NCI-H345 treated with DMSO at 0.1 percent for 48 hours (cell line): ENCODE measurements around the gene TSPAN8.
"Not testable (repeated sequence)": the region's sequence is repeated elsewhere in the genome, so short reads cannot be mapped to it uniquely, and the experiment has no call there.

Experiments used
- DNase-seq: peaks from one replicate; lab custom pipeline; 2025; ENCODE audit not compliant: unreplicated experiment; lab: John Stamatoyannopoulos, UW

The TSPAN8 gene

GRCh38 chr12:71164568-71165197 is 6.9 kb upstream of the TSPAN8 start:
- no peak for DNase-seq

DNA sequence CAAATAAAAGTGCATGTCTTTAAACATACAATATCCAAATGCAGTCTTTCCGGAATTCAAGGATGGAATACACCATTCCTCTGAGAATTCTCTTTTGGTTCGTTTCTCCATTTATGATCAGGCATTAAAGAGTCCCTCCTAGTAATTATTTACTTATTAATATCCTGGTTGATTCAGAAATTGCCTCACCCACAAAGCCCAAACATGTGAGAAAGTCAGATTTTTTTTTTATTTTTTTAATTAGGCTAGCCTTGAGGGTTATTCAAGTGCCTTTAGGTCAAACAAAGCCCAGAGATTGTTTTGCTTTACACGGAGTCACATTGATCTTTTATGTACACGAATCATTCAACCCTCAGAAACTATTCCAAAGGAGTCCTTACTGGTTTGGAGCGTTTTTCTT is 6.4 kb upstream of the TSPAN8 start:
- DNase-seq: no peak

DNA sequence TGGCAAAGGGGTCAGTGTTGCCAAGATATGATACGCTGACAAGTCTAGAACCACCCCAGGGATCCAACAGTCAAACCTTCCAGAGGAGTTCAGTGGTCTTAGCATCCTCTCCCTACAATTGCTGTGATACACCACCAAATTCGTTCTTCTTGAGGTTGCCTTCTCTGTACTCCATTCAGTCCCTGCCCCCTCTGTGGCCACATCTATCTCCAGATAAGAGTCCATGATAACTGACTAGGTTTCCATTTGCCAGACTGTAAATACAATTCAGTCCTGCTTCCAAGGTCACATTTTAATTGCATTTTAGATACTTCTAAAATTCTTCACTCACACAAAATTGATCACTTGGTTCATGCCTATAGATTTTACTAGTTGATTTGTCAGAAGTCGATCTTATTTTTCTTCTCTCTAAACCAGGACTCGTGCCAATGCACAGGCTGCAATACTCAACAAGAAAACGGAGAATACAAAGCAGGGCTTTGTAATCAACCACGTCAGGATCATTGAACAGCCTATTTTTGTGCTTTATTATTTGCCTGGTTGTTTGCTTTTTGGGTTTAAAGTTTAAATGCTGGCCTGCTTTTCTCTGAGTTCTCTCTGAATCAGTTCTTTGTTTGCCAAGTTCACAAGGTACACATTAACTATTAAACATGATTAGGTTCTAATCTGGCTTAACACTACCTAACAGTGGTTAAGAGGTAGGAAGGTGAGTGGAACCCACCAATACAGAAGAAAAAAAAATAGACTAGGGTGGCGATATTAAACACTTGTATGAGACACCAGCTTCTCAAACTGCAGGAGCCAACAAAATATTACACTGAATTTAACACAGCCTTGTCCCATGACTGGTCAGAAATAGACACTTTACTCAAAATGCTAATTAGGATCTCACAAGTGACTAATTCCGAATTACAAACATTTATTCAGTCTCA is 5.3 kb upstream of the TSPAN8 start:
- no peak for DNase-seq

DNA sequence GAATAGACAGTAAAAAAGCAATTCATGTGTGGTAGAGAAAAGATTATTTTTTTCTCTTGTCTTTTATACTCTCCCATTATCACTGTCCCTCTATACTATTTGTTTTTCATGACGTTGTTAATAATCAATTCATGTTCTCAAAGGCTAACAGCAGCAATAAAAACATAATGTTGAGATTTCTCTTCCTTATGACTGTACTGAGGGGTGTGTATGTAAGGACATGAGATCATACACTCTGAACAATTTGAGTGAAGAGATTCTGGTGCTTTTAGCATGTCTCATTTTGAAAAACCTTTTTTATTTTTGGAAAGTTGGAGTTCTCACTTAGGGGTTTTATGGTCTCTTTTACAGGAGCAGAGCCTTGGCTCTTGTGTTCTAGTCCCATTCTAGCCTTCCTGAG is 3.8 kb upstream of the TSPAN8 start:
- no peak for DNase-seq

- no peak for DNase-seq
Measured at GRCh38 chr12:71160585-71160984, 2.8 kb upstream of the TSPAN8 start.

GRCh38 chr12:71159878-71160277 is 2.1 kb upstream of the TSPAN8 start:
- DNase-seq: no peak

DNA sequence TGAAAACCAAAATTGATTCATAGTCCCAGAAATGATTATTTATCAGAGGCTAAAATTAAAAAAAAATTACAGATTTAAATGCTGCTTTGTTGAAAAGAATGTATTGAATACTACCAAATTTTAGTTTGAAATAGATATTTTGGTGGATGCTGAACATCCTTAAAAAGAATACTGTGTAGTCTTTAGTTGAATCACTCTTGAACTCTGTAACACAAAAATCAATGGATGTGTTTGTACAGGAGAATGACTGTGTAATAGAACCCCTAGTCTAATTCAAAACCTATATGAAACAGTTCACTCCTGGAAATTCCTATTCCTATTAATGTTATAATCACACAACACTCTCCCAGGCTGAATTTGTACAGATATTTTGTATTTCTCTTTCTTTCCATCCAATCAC is 1.5 kb upstream of the TSPAN8 start:
- DNase-seq: no peak

GRCh38 chr12:71158361-71158882 is 623 bp upstream of the TSPAN8 start:
- peak; percentile 51 for DNase-seq

DNA sequence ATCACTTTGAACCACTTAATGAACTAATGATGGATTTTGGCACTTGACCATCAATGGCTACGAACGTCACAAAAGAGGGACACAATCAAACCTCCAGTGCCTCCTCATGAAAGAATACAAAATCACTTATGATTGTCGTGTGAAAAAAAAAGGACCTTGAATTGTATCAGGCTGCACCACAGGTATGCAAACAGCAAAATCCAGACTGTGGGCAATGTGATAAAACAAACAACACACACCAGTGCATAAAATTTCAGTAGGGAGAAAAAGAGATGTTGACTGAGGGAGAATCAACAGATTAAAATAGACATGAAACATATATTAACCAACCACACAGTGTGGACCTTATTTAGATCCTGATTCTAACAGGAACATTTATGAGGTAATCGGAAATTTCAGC is 2.6 kb downstream of the TSPAN8 start:
- no peak for DNase-seq

DNA sequence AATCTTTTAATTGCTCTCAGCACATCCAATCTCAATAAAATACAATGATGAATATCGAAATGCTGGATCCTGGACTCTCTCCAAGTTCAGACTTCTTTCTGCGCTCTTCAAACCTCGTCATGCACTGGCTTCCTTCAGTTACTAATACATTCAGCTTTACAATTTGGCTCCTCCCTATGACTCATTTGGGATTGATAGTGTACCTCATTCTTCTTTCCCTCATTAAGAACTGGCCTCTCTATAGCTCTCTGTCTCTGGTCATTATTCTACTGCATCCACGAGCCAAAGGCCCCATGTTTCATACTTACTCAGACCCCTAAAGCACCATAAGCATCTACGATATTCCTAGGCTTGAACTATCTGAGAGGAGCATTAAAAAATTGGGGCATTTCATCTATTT is 4.9 kb downstream of the TSPAN8 start:
- no peak for DNase-seq

DNA sequence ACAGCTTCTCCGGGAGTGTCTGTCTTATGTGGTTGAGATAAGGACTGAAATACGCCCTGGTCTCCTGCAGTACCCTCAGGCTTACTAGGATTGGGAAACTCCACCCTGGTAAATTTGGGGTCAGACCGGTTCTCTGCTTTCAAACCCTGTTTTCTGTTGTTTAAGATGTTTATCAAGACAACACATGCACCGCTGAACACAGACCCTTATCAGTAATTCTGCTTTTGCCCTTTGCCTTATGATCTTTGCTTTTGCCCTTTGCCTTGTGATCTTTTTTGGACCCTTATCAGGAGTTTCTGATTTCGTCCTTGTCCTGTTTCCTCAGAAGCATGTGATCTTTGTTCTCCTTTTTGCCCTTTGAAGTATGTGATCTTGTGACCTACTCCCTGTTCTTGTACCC is 7.8 kb downstream of the TSPAN8 start:
- DNase-seq: not testable (repeated sequence)

- no peak for DNase-seq
Measured at GRCh38 chr12:71144682-71145081, 13.1 kb downstream of the TSPAN8 start.

DNA sequence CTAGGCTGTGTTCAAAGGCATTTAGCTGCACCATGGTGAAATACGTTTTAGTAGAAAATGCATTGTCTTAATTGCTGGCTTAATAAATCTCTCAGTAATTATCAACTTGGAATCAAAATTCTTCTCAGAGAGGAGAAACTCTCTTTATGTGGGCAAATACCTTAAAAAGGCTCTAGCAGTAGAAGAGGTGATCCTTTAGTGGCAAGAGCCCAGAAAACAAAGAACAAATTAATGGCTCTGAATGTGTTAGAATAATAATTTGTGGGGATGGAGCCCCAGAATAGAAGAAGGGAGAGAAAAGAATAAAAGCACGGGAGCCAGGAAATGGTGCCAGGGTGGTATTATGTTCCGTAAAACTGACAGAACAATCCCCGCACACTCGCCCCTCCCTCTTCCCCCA is 14.8 kb downstream of the TSPAN8 start:
- no peak for DNase-seq

DNA sequence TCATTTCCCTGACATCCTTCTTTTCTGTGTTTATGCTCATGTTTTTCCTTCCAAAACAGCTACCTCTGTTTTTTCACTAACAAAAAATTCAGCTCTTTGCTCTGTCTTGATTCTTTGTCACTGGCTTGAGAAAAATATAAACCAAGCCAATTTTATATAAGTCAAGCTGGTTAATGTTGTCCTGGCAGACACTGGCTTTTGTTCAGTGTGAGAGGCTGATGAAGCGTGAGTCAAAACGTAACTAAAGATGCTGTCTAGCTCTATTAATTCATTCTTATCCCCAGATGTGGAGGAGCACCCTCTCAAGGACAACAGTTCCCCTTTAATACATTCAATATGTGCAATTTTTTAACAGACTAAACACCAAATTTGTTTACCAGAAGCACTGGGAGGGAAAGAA is 15.8 kb downstream of the TSPAN8 start:
- DNase-seq: no peak

- no peak for DNase-seq
Measured at GRCh38 chr12:71141378-71141926, 16.3 kb downstream of the TSPAN8 start.

DNA sequence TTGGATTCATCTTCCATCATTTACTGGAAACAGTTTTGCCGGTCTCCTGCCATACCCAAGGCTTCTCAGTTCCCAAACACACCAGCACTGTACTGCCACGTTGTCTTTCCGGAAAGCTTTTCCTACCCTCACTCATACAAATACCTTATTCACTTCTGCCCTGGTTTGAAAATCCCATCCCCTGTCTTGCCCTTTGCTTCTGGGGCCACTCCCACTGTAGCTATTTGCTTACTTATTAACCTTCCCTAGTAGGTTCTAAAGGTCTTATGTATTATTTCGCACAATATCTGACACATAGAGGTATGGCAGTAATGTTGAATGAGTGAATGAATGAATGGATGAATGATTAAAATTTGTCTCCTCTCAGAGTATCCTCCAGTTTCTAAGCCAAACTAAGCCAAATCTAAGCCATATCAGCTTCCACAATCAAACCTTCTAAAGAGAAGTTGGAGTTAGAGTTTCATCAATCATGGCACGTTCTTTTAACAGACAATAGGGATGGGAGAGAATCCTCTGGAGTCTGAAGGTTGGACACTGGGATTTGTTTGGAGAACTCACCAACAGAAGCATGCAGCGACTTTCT is 18.6 kb downstream of the TSPAN8 start:
- DNase-seq: no peak

DNA sequence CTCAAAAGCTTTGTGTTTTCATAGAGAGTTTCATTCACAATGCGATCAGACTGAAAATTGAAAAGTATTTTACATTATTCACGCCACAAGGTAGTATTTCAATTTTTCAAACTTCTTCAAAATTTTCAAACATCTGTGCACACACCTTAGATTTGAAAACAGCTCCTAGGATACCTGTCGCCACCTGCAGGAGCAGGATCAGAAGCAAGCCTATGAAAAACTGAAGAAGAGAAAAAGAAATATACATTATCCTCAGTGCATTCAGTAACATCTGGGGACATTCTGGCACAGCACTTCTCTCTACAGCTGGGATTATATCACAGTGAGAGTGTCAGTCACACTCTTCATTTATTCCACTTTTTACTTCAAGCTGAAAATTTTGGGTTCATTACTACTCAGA is 19.8 kb downstream of the TSPAN8 start:
- no peak for DNase-seq

DNA sequence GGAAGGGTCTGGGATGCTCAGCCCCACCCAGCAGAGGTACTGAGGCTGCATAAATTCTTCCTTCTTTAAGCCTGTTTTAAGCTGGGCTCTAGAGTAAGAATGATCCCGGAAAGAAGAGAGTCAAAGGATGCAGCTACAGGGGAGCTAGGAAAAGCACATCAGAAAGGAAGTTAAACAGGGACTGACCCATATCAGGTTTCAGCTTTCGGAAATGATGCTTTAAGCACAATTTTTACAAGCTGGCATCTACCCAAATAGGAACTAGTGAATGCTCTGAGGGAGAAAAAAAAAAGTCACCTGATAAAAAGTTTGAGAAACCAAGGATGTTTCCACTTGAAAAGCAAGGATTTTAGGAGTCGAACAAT is 22.0 kb downstream of the TSPAN8 start:
- DNase-seq: no peak

- DNase-seq: no peak
Measured at GRCh38 chr12:71135077-71135811, 22.6 kb downstream of the TSPAN8 start.

DNA sequence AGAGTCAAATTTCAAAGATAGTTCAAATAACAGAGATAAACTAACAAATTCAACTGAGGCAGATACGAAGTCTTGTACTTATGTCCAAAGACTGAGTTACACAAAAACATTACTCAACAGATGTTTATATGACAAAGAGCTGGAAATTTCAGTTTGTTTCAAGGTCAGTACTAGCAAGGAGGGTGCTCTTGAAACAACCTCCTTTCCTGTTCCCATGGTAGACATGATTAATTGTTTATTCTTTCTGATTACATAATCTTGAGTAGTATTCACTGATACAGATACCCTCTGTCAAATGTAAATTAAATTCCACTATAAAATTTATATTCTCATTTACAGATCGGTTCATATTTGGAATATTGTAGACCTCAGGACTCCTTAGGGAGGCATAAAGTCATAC is 23.4 kb downstream of the TSPAN8 start:
- no peak for DNase-seq

DNA sequence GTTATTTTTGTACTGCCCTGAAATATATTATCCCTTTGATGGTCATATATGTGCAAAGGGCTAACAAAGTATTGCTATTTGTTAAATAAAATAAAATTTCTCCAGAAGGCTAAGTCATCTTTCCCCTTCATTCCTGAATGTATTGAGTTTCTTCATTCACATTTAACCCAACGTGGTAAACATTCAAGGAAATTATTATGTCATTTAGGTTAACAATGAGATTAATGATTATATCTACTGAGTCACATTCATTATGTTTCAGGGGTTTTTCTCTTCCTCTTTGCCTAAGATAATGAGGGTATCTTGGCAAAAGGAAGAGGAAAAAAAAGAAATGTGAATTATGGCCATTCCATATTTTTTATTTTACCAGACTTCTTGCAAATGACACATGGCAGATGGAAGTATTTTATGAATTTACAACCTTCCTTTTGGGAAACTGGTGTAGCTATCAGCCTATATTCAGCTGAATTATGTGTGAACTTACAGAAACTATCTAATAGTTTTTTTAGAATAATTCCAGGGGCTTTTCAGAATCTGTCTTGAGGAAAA is 27.2 kb downstream of the TSPAN8 start:
- no peak for DNase-seq
